Naive thymus-derived CD8-positive, alpha-beta T cell (primary cell): ENCODE measurements around the gene ALDH2. TPM values are rescaled to one million over a fixed set of nuclear protein-coding genes. Genes with fewer than 3 reads are reported as not detected.
"Not testable (repeated sequence)": the region's sequence is repeated elsewhere in the genome, so short reads cannot be mapped to it uniquely, and the experiment has no call there.

ENCODE experiments used
- ATAC-seq, 2 donors: fragments of 150-1000 bp; cut with Tn5 transposase in 1 of 2; sonication (Bioruptor Pico), chemical (Tn5 transposase) in 1 of 2; 1 replicate in 1 of 2; 2 replicates in 1 of 2; pipeline ENCODE4 v1.10.0; 2021; ENCODE audit warnings: mild to moderate bottlenecking in 2 of 2, moderate library complexity in 2 of 2
- POLR2A ChIA-PET: fragments of 350-600 bp; sonication (Branson Sonifier 250); formaldehyde crosslinking; loops from one replicate; lab custom pipeline; 2021; ENCODE audit warnings: antibody characterized with exemption; lab: Charles Lee
- DNase-seq, 10 donors: peaks; one replicate each; pipeline versions ENCODE4 v3.0.0 to v3.0.0-alpha.2; 2020 to 2022
- H3K27ac Mint-ChIP-seq, 10 donors: one replicate each; pipeline ENCODE4 v1.8.0; 2020 to 2022; ENCODE audit warnings: mild to moderate bottlenecking in 10 of 10, mixed read lengths in 10 of 10, moderate library complexity in 4 of 10, inconsistent platforms in 1 of 10
- H3K27me3 Mint-ChIP-seq, 5 donors: one replicate each; pipeline ENCODE4 v1.8.0; 2021 to 2022; ENCODE audit warnings: mixed read lengths in 5 of 5
- H3K36me3 Mint-ChIP-seq, 3 donors: one replicate each; pipeline ENCODE4 v1.8.0; 2020 to 2022; ENCODE audit warnings: mixed read lengths in 3 of 3, mild to moderate bottlenecking in 2 of 3, inconsistent platforms in 1 of 3
- H3K4me1 Mint-ChIP-seq, 4 donors: one replicate each; pipeline ENCODE4 v1.8.0; 2021 to 2022; ENCODE audit warnings: mixed read lengths in 4 of 4
- H3K4me3 Mint-ChIP-seq, 10 donors: one replicate each; pipeline ENCODE4 v1.8.0; 2020 to 2022; ENCODE audit warnings: mild to moderate bottlenecking in 10 of 10, mixed read lengths in 10 of 10, moderate library complexity in 6 of 10, inconsistent platforms in 1 of 10
- H3K9me3 Mint-ChIP-seq, 9 donors: one replicate each; pipeline ENCODE4 v1.8.0; 2020 to 2022; ENCODE audit warnings: mixed read lengths in 9 of 9, mild to moderate bottlenecking in 3 of 9, inconsistent platforms in 1 of 9, moderate library complexity in 1 of 9
- polyA plus RNA-seq, 3 donors: library from polyadenylated mRNA; unstranded; fragments of 300-500 nt; fragmentation: Illumina TruSeq; gene quantifications; one replicate each; pipeline ENCODE4 v1.2.3, GENCODE V29; 2021
- total RNA-seq, 8 experiments: library from RNA in 2 of 8; stranded (reverse) in 2 of 8; gene quantifications; one replicate each; pipeline ENCODE4 v1.2.3 and lab custom pipeline; 2021 to 2026

ALDH2 gene
- total and polyA plus RNA-seq, 5 experiments from 2014 or later = 0.73 to 3.9 (median 1.3) TPM

DNA sequence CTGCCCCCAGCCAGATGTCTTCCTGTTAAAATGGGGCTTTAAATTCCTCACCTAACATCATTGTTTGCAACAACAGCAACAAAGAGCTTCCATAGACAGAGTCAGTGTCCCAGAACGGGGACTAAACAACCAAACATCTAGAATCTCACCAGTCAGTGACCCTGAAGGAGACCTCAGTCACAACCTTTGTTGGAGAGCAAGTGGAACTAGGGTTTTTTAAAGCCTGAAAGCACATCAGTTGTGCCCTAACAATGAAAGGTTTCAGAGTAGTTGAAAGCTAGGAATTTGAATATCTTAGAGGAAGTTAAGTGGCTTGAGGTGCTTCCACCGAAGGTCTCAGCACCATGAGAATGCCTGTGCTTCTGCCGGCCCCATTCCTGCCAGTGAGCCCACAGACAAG, 5.0 kb upstream of the ALDH2 start:
- H3K4me3 Mint-ChIP-seq = peak overlapping the region in 1 of 10 donors; percentile 26
- peaks cover 5 to 32% (median 10%) of the 10 kb centered on the region in 5 donors for H3K27me3 Mint-ChIP-seq
- H3K36me3 Mint-ChIP-seq = peaks cover 0 to 4% (median 0%) of the 10 kb centered on the region in 3 donors
- H3K27ac Mint-ChIP-seq = peak overlapping the region in 3 of 10 donors; percentile 58 to 78 (median 65)
- peaks cover 12 to 60% (median 27%) of the 10 kb centered on the region in 4 donors for H3K4me1 Mint-ChIP-seq
- POLR2A ChIA-PET = no interaction called here
- DNase-seq (no peak), ATAC-seq (no peak)
- no peaks in the 10 kb centered on the region for H3K9me3 Mint-ChIP-seq

DNA sequence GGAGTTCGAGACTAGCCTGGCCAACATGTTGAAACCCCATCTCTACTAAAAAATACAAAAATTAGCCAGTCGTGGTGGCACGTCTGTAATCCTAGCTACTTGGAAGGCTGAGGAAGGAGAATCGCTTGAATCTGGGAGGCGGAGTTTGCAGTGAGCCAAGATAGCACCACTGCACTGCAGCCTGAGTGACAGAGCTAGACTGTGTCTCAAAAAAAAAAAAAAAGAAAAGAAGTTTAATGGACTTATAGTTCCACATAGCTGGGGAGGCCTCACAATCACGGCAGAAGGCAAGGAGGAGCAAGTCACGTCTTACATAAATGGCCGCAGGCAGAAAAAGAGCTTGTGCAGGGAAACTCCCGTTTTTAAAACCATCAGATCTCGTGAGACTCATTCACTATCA, 3.2 kb upstream of the ALDH2 start:
- ATAC-seq, H3K9me3 Mint-ChIP-seq, POLR2A ChIA-PET, H3K4me3 Mint-ChIP-seq, H3K36me3 Mint-ChIP-seq: not testable (repeated sequence)
- Mint-ChIP-seq H3K27ac (peak overlapping the region in 1 of 10 donors; percentile 11), H3K27me3 (peaks cover 7 to 44% (median 16%) of the 10 kb centered on the region in 5 donors), H3K4me1 (peaks cover 14 to 56% (median 24%) of the 10 kb centered on the region in 4 donors)
- DNase-seq = peak in 1 of 10 donors; percentile 9

DNA sequence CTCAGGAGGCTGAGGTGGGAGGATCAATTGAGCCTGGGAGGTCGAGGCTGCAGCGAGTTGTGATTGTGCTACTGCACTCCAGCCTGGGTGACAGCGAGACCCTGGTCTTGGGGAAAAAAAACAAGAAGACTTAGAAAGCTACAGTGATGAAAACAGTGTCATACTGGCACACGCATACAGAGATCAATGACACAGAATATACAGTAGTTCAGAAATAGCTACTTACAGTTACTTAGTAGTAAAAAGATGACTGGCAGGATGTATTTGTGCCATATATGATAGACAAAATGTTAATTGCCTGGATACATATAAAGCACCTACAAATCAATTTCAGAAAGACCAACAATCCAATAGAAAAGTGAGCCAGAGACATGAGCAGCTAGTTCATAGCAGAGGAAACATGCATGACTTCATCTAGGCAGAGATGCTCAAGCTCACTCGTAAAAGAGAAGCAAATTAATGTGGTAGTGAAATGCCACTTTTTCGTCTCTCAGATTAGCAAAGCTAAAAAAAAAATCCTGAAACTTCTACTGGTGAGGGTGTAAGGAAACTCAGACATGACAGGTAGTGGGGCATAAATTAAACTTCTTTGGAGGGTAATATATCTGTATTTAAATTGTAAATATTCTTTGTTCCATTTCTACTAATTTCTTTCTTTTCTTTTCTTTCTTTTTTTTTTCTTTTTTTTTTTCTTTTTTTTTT, 2.5 kb upstream of the ALDH2 start:
- ATAC-seq (no peak), DNase-seq (no peak)
- Mint-ChIP-seq H3K9me3 (no peaks in the 10 kb centered on the region), H3K36me3 (peaks cover 0 to 4% (median 0%) of the 10 kb centered on the region in 3 donors), H3K27me3 (peaks cover 7 to 44% (median 16%) of the 10 kb centered on the region in 5 donors), H3K4me3 (peak overlapping the region in 3 of 10 donors; percentile 4 to 75 (median 50)), H3K27ac (peak overlapping the region in 2 of 10 donors; percentile 10 to 65), H3K4me1 (peaks cover 14 to 54% (median 20%) of the 10 kb centered on the region in 4 donors)
- POLR2A ChIA-PET = no interaction called here

DNA sequence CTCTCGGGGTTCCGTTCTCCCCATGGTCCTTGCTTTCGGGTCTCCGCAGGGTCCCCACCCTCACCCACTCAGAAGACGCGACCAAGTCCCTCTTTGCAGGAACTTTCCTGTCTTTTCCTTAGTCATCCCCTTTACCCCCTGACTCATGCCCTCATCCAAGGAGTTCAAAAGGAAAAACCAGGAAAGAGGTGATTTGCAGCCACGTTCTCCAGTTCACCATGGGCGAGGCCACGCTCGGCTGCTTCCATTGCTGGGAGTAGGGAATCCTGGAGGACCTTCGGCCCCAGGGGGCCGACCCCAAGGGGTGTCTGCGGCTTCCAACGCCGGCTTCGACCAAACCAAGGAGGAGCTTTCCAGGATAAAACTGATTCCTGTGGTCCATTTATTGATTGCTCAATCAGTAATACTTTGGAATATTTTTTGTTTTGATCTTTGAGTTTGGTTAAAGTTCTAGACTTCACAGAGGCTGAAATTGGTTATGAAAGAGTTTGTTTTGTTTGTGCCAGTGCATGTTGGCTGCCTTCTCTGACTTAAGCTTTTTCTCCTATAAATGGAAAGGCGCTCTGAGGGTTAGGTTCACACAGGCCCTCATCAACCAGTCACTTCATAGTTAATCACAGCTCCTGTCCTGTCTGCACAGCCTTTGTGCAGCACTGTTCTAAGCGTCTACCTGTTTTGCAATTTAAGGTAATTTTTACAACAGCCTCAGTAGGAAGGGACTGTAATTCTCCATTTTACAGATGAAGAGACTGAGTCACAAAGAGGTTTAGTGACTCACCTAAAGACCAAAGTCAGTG, 827 bp downstream of the ALDH2 start:
- DNase-seq = peak in 1 of 10 donors; percentile 47
- H3K4me1 Mint-ChIP-seq = peaks cover 12 to 39% (median 17%) of the 10 kb centered on the region in 4 donors
- peak overlapping the region; percentile 62 to 90 (median 86) for H3K4me3 Mint-ChIP-seq
- POLR2A ChIA-PET = no interaction called here
- no peak for ATAC-seq
- peak overlapping the region in 5 of 10 donors; percentile 41 to 86 (median 77) for H3K27ac Mint-ChIP-seq
- no peaks in the 10 kb centered on the region for H3K9me3 Mint-ChIP-seq
- H3K36me3 Mint-ChIP-seq = peaks cover 0 to 4% (median 0%) of the 10 kb centered on the region in 3 donors
- H3K27me3 Mint-ChIP-seq = peaks cover 7 to 43% (median 18%) of the 10 kb centered on the region in 5 donors

DNA sequence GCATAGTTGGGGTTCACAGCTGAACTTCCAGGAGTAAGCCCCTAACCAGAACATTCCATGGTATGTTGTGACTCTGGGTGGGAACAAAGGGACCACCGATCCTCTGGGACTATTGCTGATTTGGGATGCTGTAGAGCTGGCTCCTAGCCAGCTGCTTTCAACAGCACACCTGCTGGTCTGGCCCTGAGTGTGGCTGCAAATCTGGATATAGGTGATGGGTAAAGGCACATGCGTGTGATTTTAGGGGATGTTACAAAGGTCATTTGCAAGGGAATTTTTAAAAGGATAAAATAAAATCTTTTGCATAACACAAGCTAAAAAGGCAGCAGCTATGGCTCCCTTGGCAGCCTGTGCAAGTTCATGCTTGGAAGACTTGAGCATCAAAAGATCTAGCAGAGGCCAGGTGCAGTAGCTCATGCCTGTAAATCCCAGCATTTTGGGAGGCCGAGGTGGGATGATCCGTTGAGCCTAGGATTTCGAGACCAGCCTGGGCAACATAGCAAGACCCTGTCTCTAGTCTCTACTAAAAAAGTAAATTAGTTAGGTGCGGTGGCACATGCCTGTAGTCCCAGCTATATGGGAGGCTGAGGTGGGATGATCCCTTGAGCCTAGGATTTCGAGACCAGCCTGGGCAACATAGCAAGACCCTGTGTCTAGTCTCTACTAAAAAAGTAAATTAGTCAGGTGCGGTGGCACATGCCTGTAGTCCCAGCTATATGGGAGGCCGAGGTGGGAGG, 1.6 kb downstream of the ALDH2 start:
- H3K4me1 Mint-ChIP-seq = peaks cover 12 to 34% (median 17%) of the 10 kb centered on the region in 4 donors
- no peaks in the 10 kb centered on the region for H3K9me3 Mint-ChIP-seq
- peaks cover 0 to 4% (median 0%) of the 10 kb centered on the region in 3 donors for H3K36me3 Mint-ChIP-seq
- H3K27ac Mint-ChIP-seq = no peak overlapping the region
- peak overlapping the region in 2 of 10 donors; percentile 9 to 89 for H3K4me3 Mint-ChIP-seq
- H3K27me3 Mint-ChIP-seq = peaks cover 7 to 40% (median 18%) of the 10 kb centered on the region in 5 donors
- ATAC-seq (no peak), DNase-seq (peak in 1 of 10 donors; percentile 9)
- POLR2A ChIA-PET = no interaction called here

DNA sequence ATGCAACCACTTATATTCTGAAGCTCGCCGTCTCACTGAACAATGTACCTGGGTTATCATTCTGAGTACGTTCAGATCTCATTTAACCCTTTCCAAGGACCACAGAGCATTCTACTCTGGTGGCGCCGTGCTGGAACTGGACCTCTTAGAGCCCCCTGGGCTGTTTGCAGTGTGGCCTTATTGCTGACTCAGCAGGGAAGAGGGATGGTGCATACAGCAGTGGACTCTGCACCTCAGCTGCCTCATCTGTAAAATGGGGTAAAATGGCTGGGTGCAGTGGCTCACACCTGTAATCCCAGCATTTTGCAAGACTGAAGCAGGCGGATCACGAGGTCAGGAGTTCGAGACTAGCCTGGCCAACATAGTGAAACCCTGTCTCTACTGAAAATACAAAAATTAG, 2.9 kb downstream of the ALDH2 start:
- H3K27me3 Mint-ChIP-seq = peaks cover 4 to 31% (median 14%) of the 10 kb centered on the region in 5 donors
- DNase-seq (peak in 1 of 10 donors; percentile 35), ATAC-seq (no peak)
- peak overlapping the region in 1 of 10 donors; percentile 60 for H3K27ac Mint-ChIP-seq
- POLR2A ChIA-PET = no interaction called here
- H3K36me3 Mint-ChIP-seq = peaks cover 0 to 4% (median 0%) of the 10 kb centered on the region in 3 donors
- H3K9me3 Mint-ChIP-seq = no peaks in the 10 kb centered on the region
- peaks cover 11 to 36% (median 16%) of the 10 kb centered on the region in 4 donors for H3K4me1 Mint-ChIP-seq
- H3K4me3 Mint-ChIP-seq = no peak overlapping the region

DNA sequence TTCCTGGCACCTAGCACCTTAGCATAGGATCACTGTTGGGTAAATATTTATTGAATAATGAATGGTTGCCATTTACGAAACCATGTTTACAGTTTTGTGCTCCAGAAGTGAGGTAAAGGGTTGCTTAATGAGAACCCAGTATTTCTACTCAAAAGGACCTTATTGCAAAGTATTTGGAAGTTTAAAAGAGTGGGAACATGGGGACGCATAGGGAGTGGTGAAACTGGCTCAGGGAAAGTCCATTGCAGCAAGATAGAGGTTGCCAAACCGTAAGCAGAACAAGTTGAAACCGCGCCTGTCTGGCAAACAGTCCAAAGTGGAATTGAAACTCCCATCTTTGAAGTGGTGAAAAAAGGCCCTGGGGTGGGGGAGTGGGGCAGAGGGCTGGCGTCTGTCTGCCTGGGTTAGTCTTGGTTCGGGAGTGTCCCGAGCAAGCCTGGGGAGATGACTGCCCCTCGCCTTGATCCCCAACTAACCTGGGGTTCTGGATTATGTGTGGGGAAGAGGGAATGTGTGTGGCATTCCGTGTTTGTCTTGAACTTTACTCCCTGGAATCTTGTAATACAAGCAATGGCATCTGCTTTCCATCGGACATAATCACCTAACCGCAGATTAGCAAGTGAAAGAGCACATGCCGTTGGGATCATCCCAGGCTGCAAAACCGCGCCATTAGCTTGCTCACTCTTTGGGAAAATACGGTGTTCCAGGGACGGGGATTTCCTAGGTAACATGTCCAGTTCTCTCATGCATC, 7.2 kb downstream of the ALDH2 start:
- no peak overlapping the region for H3K27ac Mint-ChIP-seq
- H3K4me3 Mint-ChIP-seq = no peak overlapping the region
- H3K27me3 Mint-ChIP-seq = peaks cover 0 to 9% (median 4%) of the 10 kb centered on the region in 5 donors
- POLR2A ChIA-PET = no interaction called here
- H3K9me3 Mint-ChIP-seq = no peaks in the 10 kb centered on the region
- H3K4me1 Mint-ChIP-seq = peaks cover 0 to 27% (median 6%) of the 10 kb centered on the region in 4 donors
- DNase-seq (peak in 1 of 10 donors; percentile 8), ATAC-seq (no peak)
- H3K36me3 Mint-ChIP-seq = no peaks in the 10 kb centered on the region

DNA sequence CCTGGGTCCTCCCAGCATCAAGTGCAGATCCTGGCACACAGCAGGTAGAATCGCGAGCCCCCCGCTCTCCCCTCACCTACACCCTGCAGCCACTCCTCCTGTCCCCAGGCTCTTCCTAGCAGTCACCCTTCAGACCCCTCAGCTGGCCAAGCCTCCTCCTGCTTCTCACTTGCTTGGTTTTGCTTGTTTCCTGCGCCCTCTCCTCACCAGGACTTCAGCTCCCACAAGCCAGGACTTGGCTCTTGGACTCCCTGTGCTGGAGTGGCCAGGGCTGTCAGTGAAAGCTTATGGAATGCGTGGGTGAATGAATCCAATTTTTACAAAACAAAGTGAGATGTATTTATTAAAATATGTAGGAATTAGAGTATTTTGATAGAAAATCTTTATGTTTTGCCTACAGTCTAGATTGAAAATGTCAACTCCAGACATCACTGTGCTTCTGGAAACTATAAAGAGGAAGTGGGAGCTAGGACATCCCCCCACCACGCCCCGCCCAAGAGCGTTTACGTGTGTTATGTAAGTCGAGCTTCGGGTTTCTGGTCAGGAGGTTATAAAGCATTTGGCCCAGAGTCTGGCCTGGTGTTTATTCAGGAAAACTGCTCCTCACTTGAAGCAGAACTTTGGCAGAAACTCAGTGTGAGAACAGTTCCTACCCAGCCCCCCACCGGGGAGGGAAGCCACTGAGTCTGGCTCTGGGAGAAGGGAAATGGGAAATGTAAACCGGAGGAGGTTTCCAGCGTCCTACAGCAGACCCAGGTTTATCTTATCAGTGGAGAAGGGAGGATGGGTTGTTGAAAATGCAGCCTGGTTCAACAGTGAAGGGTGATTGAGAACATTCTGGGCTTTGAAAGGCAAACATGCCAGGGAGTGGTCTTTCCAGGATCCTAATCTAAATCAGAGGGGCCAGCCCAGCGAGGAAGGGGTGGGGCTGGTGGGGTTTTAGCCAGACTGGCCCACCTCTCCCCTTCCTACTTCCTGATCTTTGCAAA, 8.8 kb downstream of the ALDH2 start:
- Mint-ChIP-seq H3K4me1 (peaks cover 0 to 27% (median 6%) of the 10 kb centered on the region in 4 donors), H3K36me3 (no peaks in the 10 kb centered on the region), H3K27me3 (peaks cover 0 to 9% (median 4%) of the 10 kb centered on the region in 5 donors), H3K4me3 (peak overlapping the region in 2 of 10 donors; percentile 38 to 64), H3K9me3 (no peaks in the 10 kb centered on the region), H3K27ac (peak overlapping the region in 5 of 10 donors; percentile 37 to 87 (median 43))
- ATAC-seq (peak in 1 of 2 donors; percentile 42), DNase-seq (peak in 2 of 10 donors; percentile 34 to 41)
- POLR2A ChIA-PET = no interaction called here

DNA sequence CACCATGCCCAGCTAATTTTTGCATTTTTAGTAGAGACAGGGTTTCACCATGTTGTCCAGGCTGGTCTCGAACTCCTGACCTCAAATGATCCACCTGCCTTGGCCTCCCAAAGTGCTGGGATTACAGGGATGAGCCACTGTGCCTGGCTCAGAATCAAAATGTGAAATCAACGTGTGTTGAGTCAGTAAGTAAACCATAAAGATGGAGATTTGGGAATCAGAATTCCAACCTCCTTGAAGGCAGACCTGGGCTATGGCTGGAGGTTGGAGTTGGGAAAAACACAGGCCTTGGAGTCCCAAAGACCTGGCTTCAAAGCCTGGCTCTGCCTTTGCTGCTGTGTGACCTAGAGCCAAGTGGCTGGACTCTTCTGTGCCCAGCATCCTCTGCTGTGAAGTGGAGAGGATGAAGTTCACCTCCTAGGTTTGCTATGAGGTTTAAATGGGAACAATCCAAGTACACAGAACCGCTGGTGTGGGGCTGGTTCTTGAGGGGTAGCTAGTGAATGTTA, 10.2 kb downstream of the ALDH2 start:
- Mint-ChIP-seq H3K9me3 (no peaks in the 10 kb centered on the region), H3K36me3 (no peaks in the 10 kb centered on the region), H3K4me1 (peaks cover 0 to 27% (median 6%) of the 10 kb centered on the region in 4 donors), H3K27me3 (peaks cover 0 to 9% (median 1%) of the 10 kb centered on the region in 5 donors), H3K4me3 (no peak overlapping the region), H3K27ac (no peak overlapping the region)
- POLR2A ChIA-PET = no interaction called here
- DNase-seq = peak in 1 of 10 donors; percentile 16
- ATAC-seq = no peak

DNA sequence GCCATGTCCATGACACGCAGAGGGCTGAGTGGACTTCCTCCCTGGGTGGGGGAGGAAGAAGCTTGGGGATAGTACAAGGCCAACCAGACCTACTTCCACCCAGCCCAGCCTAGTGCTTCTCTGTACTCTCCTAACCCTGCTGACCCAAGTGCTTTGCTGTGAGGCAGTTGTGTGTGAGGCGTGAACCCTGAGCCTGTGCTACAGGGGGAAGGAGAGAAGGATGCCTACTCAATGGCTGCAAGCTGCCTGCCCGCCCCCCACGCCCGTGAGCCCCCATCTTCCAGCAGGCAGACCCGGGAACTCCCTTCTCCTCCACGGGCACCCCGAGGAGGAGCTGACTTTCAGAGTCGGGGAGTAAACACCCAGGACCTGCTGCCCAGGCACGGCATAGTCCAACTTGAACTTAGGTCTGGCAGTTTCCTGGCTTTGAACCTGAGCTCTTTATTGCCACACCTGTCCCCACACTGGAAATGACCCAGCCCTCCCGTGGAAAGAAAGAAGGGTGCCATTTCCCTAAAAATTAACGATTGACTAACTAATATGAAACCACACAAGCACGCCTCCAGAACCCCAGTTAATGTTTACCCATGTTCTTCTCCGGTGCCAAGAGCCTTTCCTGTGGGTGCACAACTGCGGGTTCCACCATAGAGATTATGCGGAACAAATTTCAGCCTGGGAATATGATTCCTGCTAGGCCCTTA, 10.8 kb downstream of the ALDH2 start:
- Mint-ChIP-seq H3K27me3 (peaks cover 0 to 9% (median 1%) of the 10 kb centered on the region in 5 donors), H3K27ac (no peak overlapping the region), H3K36me3 (no peaks in the 10 kb centered on the region), H3K9me3 (no peaks in the 10 kb centered on the region), H3K4me3 (no peak overlapping the region), H3K4me1 (peaks cover 0 to 27% (median 6%) of the 10 kb centered on the region in 4 donors)
- DNase-seq (peak in 1 of 10 donors; percentile 28), ATAC-seq (no peak)
- POLR2A ChIA-PET = no interaction called here
